Gastroesophageal sphincter (tissue), 3 donors: Measurements from ENCODE around the gene MRPL47.

ENCODE experiments used
- CTCF ChIP-seq, 4 experiments: fragments of 200-600 bp in 2 of 4; fragments of 450-650 bp in 2 of 4; sonication (generic) in 1 of 4; IDR thresholded peaks; one replicate each; pipeline ENCODE4 v1.5.1; 2017 to 2019; ENCODE audit warnings: antibody characterized with exemption in 4 of 4, mild to moderate bottlenecking in 2 of 4, moderate library complexity in 2 of 4
- POLR2AphosphoS5 ChIP-seq: sonication (generic); formaldehyde crosslinking; IDR thresholded peaks from one replicate; pipeline ENCODE4 v1.6.1; 2017; ENCODE audit warnings: antibody characterized with exemption

GRCh38 chr3:179544981-179545645 lies 59.3 kb downstream of the MRPL47 start:
- TF ChIP-seq CTCF (IDR thresholded peaks at IDR 0.05), result no peak
- no peak for TF ChIP-seq POLR2AphosphoS5
